Progenitor cell of endocrine pancreas (in vitro differentiated cells): ENCODE data around the gene ANKS1B. TPM values are rescaled to one million over a fixed set of nuclear protein-coding genes. Genes with fewer than 3 reads are reported as not detected.
A peak's percentile ranks its signal among the peaks of the same experiment; 100 is the strongest.
"Not testable (repeated sequence)": the region's sequence is repeated elsewhere in the genome, so short reads cannot be mapped to it uniquely, and the experiment has no call there.

ENCODE experiments used
- DNase-seq: peaks from one replicate; pipeline ENCODE4 v3.0.0; 2021; ENCODE audit warnings: low spot score; ENCODE audit not compliant: unreplicated experiment
- H3K27ac Mint-ChIP-seq: 2 replicates; pipeline ENCODE4 v1.8.0; 2021; ENCODE audit warnings: mild to moderate bottlenecking, moderate library complexity, mixed read lengths
- H3K27me3 Mint-ChIP-seq: 2 replicates; pipeline ENCODE4 v1.8.0; 2021; ENCODE audit warnings: mixed read lengths
- H3K36me3 Mint-ChIP-seq: 2 replicates; pipeline ENCODE4 v1.8.0; 2022; ENCODE audit warnings: mixed read lengths; ENCODE audit not compliant: insufficient read depth
- H3K4me1 Mint-ChIP-seq: 2 replicates; pipeline ENCODE4 v1.8.0; 2021; ENCODE audit warnings: low read depth, mixed read lengths
- H3K4me3 Mint-ChIP-seq: 2 replicates; pipeline ENCODE4 v1.8.0; 2021; ENCODE audit warnings: low read depth, mild to moderate bottlenecking, moderate library complexity, mixed read lengths
- H3K9me3 Mint-ChIP-seq: 2 replicates; pipeline ENCODE4 v1.8.0; 2021; ENCODE audit warnings: low read depth, mixed read lengths
- total RNA-seq: library from RNA; stranded (reverse); gene quantifications from 2 replicates; pipeline ENCODE4 v1.2.1, GENCODE V29; 2021
- TF ChIP-seq, protein P1 (sequence below): fragments of 200-600 bp; sonication (generic); IDR thresholded peaks from one replicate; pipeline ENCODE4 v1.5.0; 2021; ENCODE audit warnings: antibody characterized with exemption, mild to moderate bottlenecking; ENCODE audit not compliant: unreplicated experiment

ANKS1B gene
- total RNA-seq, 1 donor from 2014 or later, result 10.1 TPM

DNA sequence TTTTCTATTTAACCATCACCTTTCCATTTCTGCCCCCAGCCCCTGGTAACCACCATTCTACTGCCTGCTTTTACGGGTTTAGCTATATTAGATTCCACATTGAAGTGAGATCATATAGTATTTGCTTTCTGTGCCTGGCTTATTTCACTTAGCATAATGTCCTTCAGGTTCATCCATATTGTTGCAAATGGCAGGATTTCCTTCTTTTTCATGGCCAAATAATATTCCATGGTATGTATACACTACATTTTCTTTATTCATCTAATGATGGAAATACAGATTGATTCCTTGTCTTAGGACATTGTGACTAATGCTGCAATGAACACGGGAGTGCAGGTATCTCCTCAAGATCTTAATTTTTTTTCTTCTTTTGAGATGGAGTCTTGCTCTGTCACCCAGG lies 1137.5 kb downstream of the ANKS1B start:
- DNase-seq, result no peak
- H3K9me3 Mint-ChIP-seq, result no peaks in the 10 kb centered on the region
- H3K4me1 Mint-ChIP-seq, result peaks cover 3% of the 10 kb centered on the region
- H3K36me3 Mint-ChIP-seq, result no peaks in the 10 kb centered on the region
- H3K4me3 Mint-ChIP-seq, result no peak overlapping the region
- no peak overlapping the region for H3K27ac Mint-ChIP-seq
- no peaks in the 10 kb centered on the region for H3K27me3 Mint-ChIP-seq
- TF ChIP-seq, protein P1, sequence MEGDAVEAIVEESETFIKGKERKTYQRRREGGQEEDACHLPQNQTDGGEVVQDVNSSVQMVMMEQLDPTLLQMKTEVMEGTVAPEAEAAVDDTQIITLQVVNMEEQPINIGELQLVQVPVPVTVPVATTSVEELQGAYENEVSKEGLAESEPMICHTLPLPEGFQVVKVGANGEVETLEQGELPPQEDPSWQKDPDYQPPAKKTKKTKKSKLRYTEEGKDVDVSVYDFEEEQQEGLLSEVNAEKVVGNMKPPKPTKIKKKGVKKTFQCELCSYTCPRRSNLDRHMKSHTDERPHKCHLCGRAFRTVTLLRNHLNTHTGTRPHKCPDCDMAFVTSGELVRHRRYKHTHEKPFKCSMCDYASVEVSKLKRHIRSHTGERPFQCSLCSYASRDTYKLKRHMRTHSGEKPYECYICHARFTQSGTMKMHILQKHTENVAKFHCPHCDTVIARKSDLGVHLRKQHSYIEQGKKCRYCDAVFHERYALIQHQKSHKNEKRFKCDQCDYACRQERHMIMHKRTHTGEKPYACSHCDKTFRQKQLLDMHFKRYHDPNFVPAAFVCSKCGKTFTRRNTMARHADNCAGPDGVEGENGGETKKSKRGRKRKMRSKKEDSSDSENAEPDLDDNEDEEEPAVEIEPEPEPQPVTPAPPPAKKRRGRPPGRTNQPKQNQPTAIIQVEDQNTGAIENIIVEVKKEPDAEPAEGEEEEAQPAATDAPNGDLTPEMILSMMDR, result no peak

DNA sequence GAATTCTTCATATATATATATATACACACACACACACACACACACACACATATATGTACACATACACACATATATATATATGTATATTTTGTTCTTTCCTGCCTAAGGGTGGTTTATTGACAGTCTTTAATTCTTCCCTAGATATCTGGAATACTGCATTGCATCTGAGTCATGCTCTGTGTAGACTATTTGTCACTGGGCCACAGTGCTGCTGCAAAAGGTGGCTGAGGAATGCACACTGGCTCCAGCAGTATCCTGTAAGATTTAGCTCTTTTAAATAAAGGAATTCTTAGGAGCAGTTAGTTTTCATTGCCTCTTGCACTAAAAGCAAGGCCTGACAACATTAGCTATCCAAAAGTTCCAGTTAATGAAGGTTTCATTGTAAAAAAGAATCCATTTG lies 1138.8 kb downstream of the ANKS1B start:
- DNase-seq, result no peak
- Mint-ChIP-seq H3K27ac (no peak overlapping the region), H3K4me3 (no peak overlapping the region), H3K36me3 (no peaks in the 10 kb centered on the region), H3K27me3 (no peaks in the 10 kb centered on the region), H3K9me3 (no peaks in the 10 kb centered on the region), H3K4me1 (peaks cover 3% of the 10 kb centered on the region)
- TF ChIP-seq, protein P1, result no peak

DNA sequence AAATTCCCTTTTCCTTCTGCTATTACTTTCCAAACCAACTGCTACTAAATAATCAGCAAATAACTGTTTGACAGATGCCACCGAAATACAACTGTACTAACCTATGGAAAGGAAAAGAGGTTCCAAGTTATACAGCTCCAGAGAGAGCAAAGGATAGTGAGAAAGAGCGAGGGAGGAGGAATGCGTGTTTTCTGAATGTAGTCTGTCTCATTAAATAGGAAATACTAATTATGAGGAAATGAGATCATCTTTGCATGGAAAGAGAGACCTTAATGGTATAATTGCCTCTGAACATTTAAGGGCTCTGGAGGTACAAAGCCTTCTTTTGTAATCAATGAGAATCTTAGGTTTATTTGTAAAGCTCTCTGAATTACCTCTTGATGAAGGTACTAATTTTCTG lies 1144.4 kb downstream of the ANKS1B start:
- Mint-ChIP-seq H3K27me3 (peaks cover 3% of the 10 kb centered on the region), H3K36me3 (no peaks in the 10 kb centered on the region), H3K27ac (no peak overlapping the region), H3K4me3 (no peak overlapping the region), H3K9me3 (no peaks in the 10 kb centered on the region), H3K4me1 (no peaks in the 10 kb centered on the region)
- no peak for DNase-seq
- TF ChIP-seq, protein P1, result no peak

DNA sequence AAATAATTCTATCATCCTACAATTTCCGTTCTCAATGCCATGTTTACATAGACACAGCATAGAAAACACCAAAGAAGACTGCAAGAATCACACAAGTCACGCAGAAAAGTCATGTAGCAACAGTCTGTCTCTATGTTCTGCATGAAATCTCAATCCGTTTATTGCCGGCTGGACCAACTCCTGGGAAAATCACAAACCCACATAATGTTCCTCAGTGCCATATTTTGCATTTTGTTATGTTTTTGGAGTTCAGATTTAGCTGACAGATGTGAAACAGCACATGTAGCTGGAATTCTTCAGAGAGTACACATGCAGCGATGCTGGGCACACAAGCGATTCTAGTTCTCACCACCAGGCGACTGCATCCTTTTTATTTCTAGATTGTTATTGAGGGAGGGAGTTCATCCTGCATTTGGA lies 1146.5 kb downstream of the ANKS1B start:
- H3K4me1 Mint-ChIP-seq, result no peaks in the 10 kb centered on the region
- TF ChIP-seq, protein P1, result peak; percentile 56
- H3K4me3 Mint-ChIP-seq, result no peak overlapping the region
- H3K27ac Mint-ChIP-seq, result no peak overlapping the region
- no peaks in the 10 kb centered on the region for H3K36me3 Mint-ChIP-seq
- DNase-seq, result no peak
- peaks cover 3% of the 10 kb centered on the region for H3K27me3 Mint-ChIP-seq
- H3K9me3 Mint-ChIP-seq, result no peaks in the 10 kb centered on the region

DNA sequence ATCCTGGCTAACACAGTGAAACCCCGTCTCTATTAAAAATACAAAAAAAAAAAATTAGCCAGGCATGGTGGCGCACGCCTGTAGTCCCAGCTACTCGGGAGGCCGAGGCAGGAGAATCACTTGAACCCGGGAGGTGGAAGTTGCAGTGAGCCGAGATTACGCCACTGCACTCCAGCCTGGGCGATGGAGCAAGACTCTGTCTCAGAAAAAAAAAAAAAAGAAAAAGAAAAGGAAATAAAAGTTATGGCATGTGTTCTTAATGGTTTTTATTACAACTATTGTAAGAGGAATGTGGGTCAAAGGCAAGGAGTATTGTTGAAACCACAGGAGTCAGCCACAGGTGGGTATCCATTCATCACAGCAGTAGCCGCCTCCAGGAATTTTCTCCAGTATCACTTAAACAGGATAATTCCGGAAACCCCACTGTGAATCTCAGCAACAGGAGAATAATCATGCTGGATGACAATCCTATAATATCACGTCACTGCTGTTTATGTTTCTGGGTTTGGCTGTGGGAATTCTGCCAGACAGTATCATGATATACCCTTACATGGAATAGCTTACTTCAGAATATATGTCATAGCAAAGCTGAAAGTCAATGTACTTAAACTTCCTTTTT lies 1147.5 kb downstream of the ANKS1B start:
- not testable (repeated sequence) for DNase-seq, H3K4me1 Mint-ChIP-seq, H3K27ac Mint-ChIP-seq, H3K27me3 Mint-ChIP-seq, H3K36me3 Mint-ChIP-seq, H3K9me3 Mint-ChIP-seq, H3K4me3 Mint-ChIP-seq

DNA sequence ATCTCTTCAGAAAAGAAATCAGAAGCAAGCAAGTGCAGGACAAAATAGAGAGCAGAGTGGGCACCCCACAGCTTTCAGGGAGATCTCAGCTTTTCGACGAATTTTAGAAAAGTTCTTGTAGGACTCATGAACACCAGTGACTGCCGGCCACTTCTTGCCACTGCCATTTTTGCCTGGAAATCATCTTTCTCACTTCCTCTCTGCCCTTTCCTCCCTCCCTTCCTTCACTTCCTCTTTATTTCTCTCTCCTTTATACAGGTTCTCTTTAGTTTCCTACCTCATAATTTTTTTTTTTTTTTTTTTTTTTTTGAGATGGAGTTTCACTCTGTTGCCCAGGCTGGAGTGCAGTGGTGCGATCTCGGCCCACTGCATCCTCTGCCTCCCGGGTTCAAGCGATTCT lies 1154.1 kb downstream of the ANKS1B start:
- no peaks in the 10 kb centered on the region for H3K27me3 Mint-ChIP-seq
- no peaks in the 10 kb centered on the region for H3K36me3 Mint-ChIP-seq
- no peak for DNase-seq
- TF ChIP-seq, protein P1, result no peak
- peaks cover 3% of the 10 kb centered on the region for H3K4me1 Mint-ChIP-seq
- H3K9me3 Mint-ChIP-seq, result no peaks in the 10 kb centered on the region
- H3K4me3 Mint-ChIP-seq, result no peak overlapping the region
- H3K27ac Mint-ChIP-seq, result no peak overlapping the region
